ENCODE results near the gene QPCTL. TPM values are rescaled to one million over a fixed set of nuclear protein-coding genes. Genes with fewer than 3 reads are reported as not detected.
A peak's percentile ranks its signal among the peaks of the same experiment; 100 is the strongest.

The QPCTL gene
- total RNA-seq, 1 experiment from 2014 or later: 13.7 TPM

- TF ChIP-seq, protein P1, sequence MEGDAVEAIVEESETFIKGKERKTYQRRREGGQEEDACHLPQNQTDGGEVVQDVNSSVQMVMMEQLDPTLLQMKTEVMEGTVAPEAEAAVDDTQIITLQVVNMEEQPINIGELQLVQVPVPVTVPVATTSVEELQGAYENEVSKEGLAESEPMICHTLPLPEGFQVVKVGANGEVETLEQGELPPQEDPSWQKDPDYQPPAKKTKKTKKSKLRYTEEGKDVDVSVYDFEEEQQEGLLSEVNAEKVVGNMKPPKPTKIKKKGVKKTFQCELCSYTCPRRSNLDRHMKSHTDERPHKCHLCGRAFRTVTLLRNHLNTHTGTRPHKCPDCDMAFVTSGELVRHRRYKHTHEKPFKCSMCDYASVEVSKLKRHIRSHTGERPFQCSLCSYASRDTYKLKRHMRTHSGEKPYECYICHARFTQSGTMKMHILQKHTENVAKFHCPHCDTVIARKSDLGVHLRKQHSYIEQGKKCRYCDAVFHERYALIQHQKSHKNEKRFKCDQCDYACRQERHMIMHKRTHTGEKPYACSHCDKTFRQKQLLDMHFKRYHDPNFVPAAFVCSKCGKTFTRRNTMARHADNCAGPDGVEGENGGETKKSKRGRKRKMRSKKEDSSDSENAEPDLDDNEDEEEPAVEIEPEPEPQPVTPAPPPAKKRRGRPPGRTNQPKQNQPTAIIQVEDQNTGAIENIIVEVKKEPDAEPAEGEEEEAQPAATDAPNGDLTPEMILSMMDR (conservative IDR thresholded peaks at IDR 0.05): no peak
Observed at GRCh38 chr19:45676851-45677263, 15.6 kb upstream of the QPCTL start.

More at GRCh38 chr19:45676851-45677263, 15.6 kb upstream of the QPCTL start:
- no peaks in the 10 kb centered on the region; a peak in 1 of 7 replicates for H3K36me3 Mint-ChIP-seq (ENCODE audit: insufficient read depth in 1 of 3, low read depth in 3 of 3)
- no peaks in the 10 kb centered on the region for H3K79me1 ChIP-seq (ENCODE audit: insufficient read depth, low read depth, low read length, poor library complexity, severe bottlenecking)
- no peak overlapping the region for H2AK5ac ChIP-seq (ENCODE audit: insufficient read length, low read length)
- no peak overlapping the region for H3K27ac ChIP-seq (ENCODE audit: insufficient read length, low read depth, low read length)
- H3K27me3 ChIP-seq (ENCODE audit: insufficient read depth, low read length): no peaks in the 10 kb centered on the region
- H3K9me3 ChIP-seq (ENCODE audit: control insufficient read depth, low read depth, low read length): no peaks in the 10 kb centered on the region
- peak overlapping the region; percentile 70 for H3K4me2 ChIP-seq (ENCODE audit: insufficient read depth, insufficient read length, low read length)
- H2AFZ ChIP-seq (ENCODE audit: low read length): no peak overlapping the region
- no peak overlapping the region for H4K5ac ChIP-seq (ENCODE audit: insufficient read length, low read depth, low read length)
- DNase-seq: no peak
- H3K4me1 Mint-ChIP-seq: peaks cover 6 to 20% of the 10 kb centered on the region in 2 experiments
- no peak overlapping the region for H4K8ac ChIP-seq (replicated peaks; ENCODE audit: insufficient read length, low read depth, low read length)
- no peak overlapping the region for H3K56ac ChIP-seq (ENCODE audit: insufficient read length, low read depth, low read length)
- peaks cover 11% of the 10 kb centered on the region for H3K23me2 ChIP-seq (ENCODE audit: insufficient read length, low read depth, low read length, poor library complexity, severe bottlenecking)
- H2BK5ac ChIP-seq (ENCODE audit: insufficient read length, low read length): no peak overlapping the region
- H4K20me1 ChIP-seq (ENCODE audit: control insufficient read depth, insufficient read depth, insufficient read length): no peaks in the 10 kb centered on the region
- no peak overlapping the region for H2BK12ac ChIP-seq (ENCODE audit: insufficient read length, low read depth, low read length)
- H3K18ac ChIP-seq (ENCODE audit: insufficient read length, low read depth, low read length): peak overlapping the region; percentile 88
- peak overlapping the region; percentile 67 to 87 for H3K4me3 Mint-ChIP-seq
- H3K23ac ChIP-seq (ENCODE audit: insufficient read length, low read depth, low read length): no peak overlapping the region
- peak overlapping the region; percentile 44; the same call in 1 of the 2 replicates for H3K14ac ChIP-seq (ENCODE audit: insufficient read depth, low read length)
- H3T11ph ChIP-seq (ENCODE audit: low read length): no peak overlapping the region
- H3K4me1 ChIP-seq (ENCODE audit: insufficient read depth, low read length): no peaks in the 10 kb centered on the region
- H3K27me3 Mint-ChIP-seq (ENCODE audit: low read depth): peaks cover 63% of the 10 kb centered on the region
- H3K9ac ChIP-seq (ENCODE audit: extremely low read depth, insufficient read length, low read length): peak overlapping the region; percentile 36
- no peak overlapping the region for H3K27ac Mint-ChIP-seq
- no peak overlapping the region for H4K91ac ChIP-seq (ENCODE audit: insufficient read length, low read depth, low read length)
- H2BK15ac ChIP-seq (ENCODE audit: low read depth, low read length): no peak overlapping the region
- no peak overlapping the region for H2BK120ac ChIP-seq (ENCODE audit: low read depth, low read length, poor library complexity, severe bottlenecking)
- WGBS (ENCODE audit: extremely low coverage, insufficient read length, low lambda C conversion rate): no CpG with 5 or more reads among the region's 28 CpGs
- H2BK20ac ChIP-seq (ENCODE audit: low read depth, low read length, poor library complexity, severe bottlenecking): no peak overlapping the region
- no peaks in the 10 kb centered on the region for H3K79me2 ChIP-seq (ENCODE audit: insufficient read depth, low read length)
- no peak overlapping the region for H3K4ac ChIP-seq (ENCODE audit: low read depth, low read length)
- no peaks in the 10 kb centered on the region for H3K9me3 Mint-ChIP-seq
